K562 (cell line): ENCODE data around the gene SORT1. TPM values are rescaled to one million over a fixed set of nuclear protein-coding genes. Genes with fewer than 3 reads are reported as not detected.

Experiments
- ATAC-seq: fragments of 200-7000 bp; cut with Tn5 transposase; 3 replicates; pipeline ENCODE4 v1.9.1; 2020; ENCODE audit warnings: moderate library complexity
- BruUV-seq: library from RNA; stranded (reverse); fragments of 400-500 nt; replicated peaks from 2 replicates; lab custom pipeline; 2021; lab: Mats Ljungman, UMichigan
- CTCF ChIA-PET: fragments of 300-600 bp; formaldehyde crosslinking; extraction: SDS; loops from one replicate; lab custom pipeline; 2021; ENCODE audit warnings: low intra/inter-chr PET ratio; lab: Yijun Ruan, JAX
- POLR2A ChIA-PET: fragments of 300-600, 350-650 bp; sonication (Branson Sonifier 250); formaldehyde crosslinking; extraction: SDS; loops from one replicate; lab custom pipeline; 2021; ENCODE audit warnings: antibody characterized with exemption, inconsistent platforms; lab: Yijun Ruan, JAX
- DNase-seq, 4 experiments: peaks; one replicate each; pipeline versions ENCODE4 v3.0.0 to v3.0.0-alpha.2; 2011 to 2018; ENCODE audit warnings: low spot score in 3 of 4, mixed read lengths in 3 of 4; ENCODE audit errors: extremely low read depth in 1 of 4
- FAIRE-seq: peaks from 2 replicates; lab custom pipeline; 2011; peaks lifted over from hg19 to GRCh38; lab: Jason Lieb, UNC
- H2AFZ ChIP-seq: 2 replicates; pipeline ENCODE4 v1.6.0; 2011; ENCODE audit warnings: low read depth, low read length, control low read depth, inconsistent platforms
- H3K27ac ChIP-seq: fragments of 200-600 bp; 3 replicates; pipeline ENCODE4 v1.8.0; 2011; ENCODE audit warnings: low read depth, mild to moderate bottlenecking, control low read depth, inconsistent platforms, low read length, moderate library complexity, mixed read lengths; ENCODE audit errors: extremely low read depth
- H3K27me3 ChIP-seq, 2 experiments: fragments of 300-600 bp in 1 of 2; 2 replicates in 1 of 2; 3 replicates in 1 of 2; pipeline versions ENCODE4 v1.6.0 to v1.8.0; 2011; ENCODE audit warnings: inconsistent platforms in 2 of 2, low read length in 2 of 2, mild to moderate bottlenecking in 1 of 2, mixed read lengths in 1 of 2, moderate library complexity in 1 of 2; ENCODE audit not compliant: control insufficient read depth in 2 of 2, insufficient read depth in 2 of 2
- H3K36me3 ChIP-seq: fragments of 300-600 bp; 3 replicates; pipeline ENCODE4 v1.8.0; 2011; ENCODE audit warnings: mild to moderate bottlenecking, low read length, inconsistent platforms; ENCODE audit not compliant: control insufficient read depth, insufficient read depth
- H3K4me1 ChIP-seq, 2 experiments: fragments of 200-600 bp in 1 of 2; replicated peaks in 1 of 2; 2 replicates in 1 of 2; 3 replicates in 1 of 2; pipeline versions ENCODE4 v1.5.1 to v1.8.0; 2011; ENCODE audit warnings: inconsistent platforms in 2 of 2, low read length in 2 of 2, mild to moderate bottlenecking in 1 of 2, mixed read lengths in 1 of 2, moderate library complexity in 1 of 2; ENCODE audit not compliant: control insufficient read depth in 2 of 2, insufficient read depth in 2 of 2
- H3K4me2 ChIP-seq: 2 replicates; pipeline ENCODE4 v1.6.1; 2011; ENCODE audit warnings: low read length, control low read depth, inconsistent platforms, mixed read lengths; ENCODE audit not compliant: insufficient read depth
- H3K4me3 ChIP-seq: fragments of 200-600 bp; sonication (generic), shearing (Covaris generic); 2 replicates; pipeline ENCODE4 v1.5.1; 2016; ENCODE audit warnings: control low read depth, inconsistent platforms
- H3K79me2 ChIP-seq: fragments of 200-600 bp; 3 replicates; pipeline ENCODE4 v1.8.0; 2011; ENCODE audit warnings: low read length, inconsistent platforms; ENCODE audit not compliant: control insufficient read depth, insufficient read depth
- H3K9ac ChIP-seq, 2 experiments: 2 replicates each; pipeline versions ENCODE4 v1.6.0 to v1.6.1; 2011; ENCODE audit warnings: low read depth in 2 of 2, low read length in 2 of 2, control low read depth in 1 of 2, inconsistent platforms in 1 of 2, mild to moderate bottlenecking in 1 of 2, mixed read lengths in 1 of 2; ENCODE audit not compliant: insufficient read depth in 1 of 2
- H3K9me1 ChIP-seq: one replicate; pipeline ENCODE4 v1.6.0; 2011; ENCODE audit warnings: inconsistent platforms, mild to moderate bottlenecking, low read length, moderate library complexity; ENCODE audit not compliant: control insufficient read depth, insufficient read depth
- H3K9me3 ChIP-seq: replicated peaks from 2 replicates; pipeline ENCODE4 v1.5.1; 2011; ENCODE audit warnings: low read depth, low read length, inconsistent platforms; ENCODE audit not compliant: control insufficient read depth, insufficient read depth
- H4K20me1 ChIP-seq: replicated peaks from 2 replicates; pipeline ENCODE4 v1.6.1; 2011; ENCODE audit warnings: low read length, inconsistent platforms, mixed read lengths; ENCODE audit not compliant: control insufficient read depth, insufficient read depth
- ARID1B ChIP-seq: fragments of 450-650 bp; IDR thresholded peaks from 2 replicates; pipeline ENCODE4 v1.6.1; 2016; ENCODE audit warnings: antibody characterized with exemption, mild to moderate bottlenecking, inconsistent platforms
- BACH1 ChIP-seq: fragments of 200-800 bp; sonication (Bioruptor generic); IDR thresholded peaks from 2 replicates; pipeline ENCODE4 v1.6.1; 2016; ENCODE audit warnings: missing genetic modification characterization, missing compliant biosample characterization
- C11orf30 ChIP-seq: fragments of 450-650 bp; IDR thresholded peaks from 2 replicates; pipeline ENCODE4 v1.6.1; 2016; ENCODE audit warnings: low read depth, mild to moderate bottlenecking
- CHD4 ChIP-seq: fragments of 200-600 bp; sonication (generic); IDR thresholded peaks from 3 replicates; pipeline ENCODE4 v1.6.1; 2012; ENCODE audit warnings: low read depth, mild to moderate bottlenecking, mixed read lengths, low read length, inconsistent platforms; ENCODE audit not compliant: insufficient read depth, insufficient replicate concordance, poor library complexity, severe bottlenecking
- FOXM1 ChIP-seq, 2 experiments: fragments of 450-650 bp in 1 of 2; sonication (generic) in 1 of 2; formaldehyde crosslinking in 1 of 2; IDR thresholded peaks; 2 replicates each; pipeline versions ENCODE4 v1.6.1 to v1.9.0; 2017 to 2022; ENCODE audit warnings: low read depth in 2 of 2, mild to moderate bottlenecking in 2 of 2, missing genetic modification reagents in 1 of 2, moderate library complexity in 1 of 2
- GABPB1 ChIP-seq: sonication (generic); formaldehyde crosslinking; IDR thresholded peaks from 2 replicates; pipeline ENCODE4 v1.8.0; 2022; ENCODE audit warnings: mild to moderate bottlenecking, missing genetic modification reagents
- KDM1A ChIP-seq, 2 experiments: fragments of 450-650 bp; IDR thresholded peaks; 2 replicates each; pipeline ENCODE4 v1.6.1; 2016; ENCODE audit warnings: mild to moderate bottlenecking in 2 of 2
- MAFG ChIP-seq: fragments of 450-650 bp; conservative IDR thresholded peaks from 2 replicates; pipeline ENCODE4 v1.6.1; 2016; ENCODE audit warnings: missing genetic modification characterization, missing compliant biosample characterization
- NFE2 ChIP-seq: IDR thresholded peaks from 2 replicates; pipeline ENCODE4 v1.6.1; 2014; ENCODE audit warnings: antibody characterized with exemption, low read depth
- NFE2L1 ChIP-seq: fragments of 450-650 bp; IDR thresholded peaks from 2 replicates; pipeline ENCODE4 v1.6.1; 2016; ENCODE audit warnings: missing genetic modification characterization, low read depth, mild to moderate bottlenecking, missing compliant biosample characterization, moderate library complexity, borderline replicate concordance
- SMARCC2 ChIP-seq: fragments of 450-650 bp; IDR thresholded peaks from 2 replicates; pipeline ENCODE4 v1.6.1; 2017; ENCODE audit warnings: antibody characterized with exemption, moderate library complexity, mild to moderate bottlenecking, low read depth
- ZNF589 ChIP-seq: fragments of 200-800 bp; sonication (Bioruptor generic); IDR thresholded peaks from 2 replicates; pipeline ENCODE4 v1.6.1; 2016; ENCODE audit warnings: low read depth, missing genetic modification characterization, missing compliant biosample characterization
- WGBS: fragments of 100-300 bp; shearing (Covaris generic); methylation state at CpG from one replicate; pipeline ENCODE4 v1.1.6; 2016; ENCODE audit warnings: low coverage, mixed read lengths; ENCODE audit not compliant: insufficient coverage; ENCODE audit errors: missing lambda C conversion rate; 5-methylcytosine and 5-hydroxymethylcytosine counted together
- in situ Hi-C: fragments of 300-500 bp; cut with MboI; formaldehyde crosslinking; loops from 4 replicates; pipeline ENCODE4 v1.15.0; 2018; ENCODE audit warnings: inconsistent platforms, mixed read lengths
- intact Hi-C: fragments of 100-400 bp; cut with micrococcal nuclease; formaldehyde crosslinking; loops from 2 replicates; pipeline ENCODE4 v1.14.2; 2022
- polyA plus RNA-seq, 8 experiments: library from polyadenylated mRNA; depleted of rRNA in 4 of 8; stranded (reverse) in 5 of 8; unstranded in 3 of 8; fragments of >200 nt; fragmentation: Nextera tagmentation in 2 of 8; fragmentation: Illumina TruSeq in 1 of 8; extraction: Ambion mirVana in 2 of 8; extraction: Trizol in 1 of 8; gene quantifications; 2 replicates each; pipeline versions ENCODE4 v1.2.1 to v1.2.3, GENCODE V29; 2011 to 2014; ENCODE audit warnings: inconsistent platforms in 1 of 8, missing spikeins in 1 of 8
- total RNA-seq, 7 experiments: library from RNA; depleted of rRNA in 6 of 7; stranded (reverse); fragments of >200 nt in 6 of 7; fragmentation: Illumina TruSeq in 2 of 7; extraction: Trizol in 2 of 7; gene quantifications; 2 replicates each; pipeline versions ENCODE4 v1.2.1 to v1.2.3, GENCODE V29; 2011 to 2021; ENCODE audit warnings: low replicate concordance in 1 of 7
- TF ChIP-seq, protein P1 (sequence below), 2 experiments: fragments of 450-650 bp in 1 of 2; sonication (generic) in 1 of 2; formaldehyde crosslinking in 1 of 2; IDR thresholded peaks in 1 of 2; conservative IDR thresholded peaks in 1 of 2; 2 replicates each; pipeline versions ENCODE4 v1.6.1 to v1.8.1; 2016 to 2023; ENCODE audit warnings: mild to moderate bottlenecking in 2 of 2, moderate library complexity in 2 of 2, inconsistent platforms in 1 of 2, missing genetic modification reagents in 1 of 2
- TF ChIP-seq, protein P2 (sequence below): fragments of 250-450 bp; sonication (Bioruptor Pico); IDR thresholded peaks from 2 replicates; pipeline ENCODE4 v1.4.0; 2020; ENCODE audit warnings: mild to moderate bottlenecking, moderate library complexity, borderline replicate concordance
- TF ChIP-seq, protein P3 (sequence below), 2 experiments: fragments of 200-800 bp in 1 of 2; sonication (Bioruptor generic) in 1 of 2; sonication (generic) in 1 of 2; formaldehyde crosslinking in 1 of 2; IDR thresholded peaks in 1 of 2; conservative IDR thresholded peaks in 1 of 2; 2 replicates each; pipeline versions ENCODE4 v1.5.0 to v1.6.1; 2016 to 2020; ENCODE audit warnings: missing compliant biosample characterization in 1 of 2, missing genetic modification characterization in 1 of 2, missing genetic modification reagents in 1 of 2

Gene SORT1
- total and polyA plus RNA-seq, 9 of the 15 experiments (the other 6 are each of a cell fraction or from before 2014, with no cell fraction given): 27.4 to 112 (median 65.0) TPM

DNA sequence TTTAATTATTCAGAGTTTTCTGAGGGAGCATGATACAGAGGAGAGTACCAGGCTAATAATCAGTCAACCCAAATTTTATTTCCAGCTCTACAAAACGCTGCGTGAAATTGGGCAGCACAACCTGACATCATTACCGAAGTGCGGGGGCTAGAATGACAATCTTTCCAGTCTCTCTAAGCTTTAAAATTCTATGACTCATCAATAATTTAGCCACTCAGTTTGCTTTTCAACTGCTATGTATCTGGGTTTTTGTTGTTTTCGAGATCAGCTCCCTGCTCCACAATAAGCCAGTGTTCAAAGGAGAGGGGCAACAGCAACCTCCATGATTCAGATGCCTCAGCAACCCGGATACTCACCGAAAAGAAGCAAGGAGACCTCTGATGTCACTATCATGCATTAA, 13.9 kb downstream of the SORT1 start:
- DNase-seq (peak; percentile 37 to 52 (median 46)), FAIRE-seq (no peak), ATAC-seq (peak; percentile 33)
- H3K9me1 ChIP-seq: no peaks in the 10 kb centered on the region
- H3K9ac ChIP-seq: peak overlapping the region; percentile 25 to 26; a peak in 3 of 4 replicates
- H3K27ac ChIP-seq: peak overlapping the region; percentile 61; the same call in 1 of the 3 replicates
- peaks cover 21 to 66% of the 10 kb centered on the region in 2 experiments for H3K4me1 ChIP-seq
- peaks cover 99% of the 10 kb centered on the region for H3K79me2 ChIP-seq
- ChIA-PET CTCF (no interaction called here), POLR2A (interaction anchor here (0.6 to 2.9 kb wide), 9 partner anchors 11 to 169 kb away, joined by 3 to 14 read pairs (median 3); partner anchors contain the start of gene MYBPHL)
- H3K4me3 ChIP-seq: no peak overlapping the region
- no peak overlapping the region for H2AFZ ChIP-seq
- H3K9me3 ChIP-seq: peaks cover 2% of the 10 kb centered on the region; the same call in 1 of the 2 replicates
- H4K20me1 ChIP-seq: no peaks in the 10 kb centered on the region
- intact Hi-C loops: no loop called here
- peaks cover 16% of the 10 kb centered on the region; the same call in 2 of the 3 replicates for H3K36me3 ChIP-seq
- H3K27me3 ChIP-seq: no peaks in the 10 kb centered on the region
- in situ Hi-C loops: no loop called here
- 17% methylated on average over 7 of the region's 7 CpGs for WGBS
- no TSS peak for BruUV-seq
- peak overlapping the region; percentile 65 for H3K4me2 ChIP-seq
- TF ChIP-seq C11orf30 (peak; percentile 97), ARID1B (peak; percentile 36; the same call in 1 of the 2 replicates), SMARCC2 (peak; percentile 31; the same call in 1 of the 2 replicates), ZNF589 (CRISPR knock-in tag) (0 out of 2 replicates have a peak, but pooled peaks have one; percentile 43), KDM1A (IDR thresholded peaks at IDR 0.05) (peak; percentile 47 to 54; a peak in 2 of 4 replicates), BACH1 (tag) (peak; percentile 88; the same call in 1 of the 2 replicates), CHD4 (no peak), NFE2 (peak; percentile 79), MAFG (tag) (peak; percentile 95), NFE2L1 (tag) (peak; percentile 72), FOXM1 (IDR thresholded peaks at IDR 0.05; ENCODE audit: low read depth) (no peak), FOXM1 (CRISPR knock-in tag; IDR thresholded peaks at IDR 0.05; ENCODE audit: low read depth) (no peak), GABPB1 (no peak)
- TF ChIP-seq, protein P1, sequence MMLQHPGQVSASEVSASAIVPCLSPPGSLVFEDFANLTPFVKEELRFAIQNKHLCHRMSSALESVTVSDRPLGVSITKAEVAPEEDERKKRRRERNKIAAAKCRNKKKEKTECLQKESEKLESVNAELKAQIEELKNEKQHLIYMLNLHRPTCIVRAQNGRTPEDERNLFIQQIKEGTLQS (IDR thresholded peaks at IDR 0.05): peak; percentile 91
- TF ChIP-seq, protein P1 (CRISPR knock-in tag; conservative IDR thresholded peaks at IDR 0.05): no peak
- TF ChIP-seq, protein P2, sequence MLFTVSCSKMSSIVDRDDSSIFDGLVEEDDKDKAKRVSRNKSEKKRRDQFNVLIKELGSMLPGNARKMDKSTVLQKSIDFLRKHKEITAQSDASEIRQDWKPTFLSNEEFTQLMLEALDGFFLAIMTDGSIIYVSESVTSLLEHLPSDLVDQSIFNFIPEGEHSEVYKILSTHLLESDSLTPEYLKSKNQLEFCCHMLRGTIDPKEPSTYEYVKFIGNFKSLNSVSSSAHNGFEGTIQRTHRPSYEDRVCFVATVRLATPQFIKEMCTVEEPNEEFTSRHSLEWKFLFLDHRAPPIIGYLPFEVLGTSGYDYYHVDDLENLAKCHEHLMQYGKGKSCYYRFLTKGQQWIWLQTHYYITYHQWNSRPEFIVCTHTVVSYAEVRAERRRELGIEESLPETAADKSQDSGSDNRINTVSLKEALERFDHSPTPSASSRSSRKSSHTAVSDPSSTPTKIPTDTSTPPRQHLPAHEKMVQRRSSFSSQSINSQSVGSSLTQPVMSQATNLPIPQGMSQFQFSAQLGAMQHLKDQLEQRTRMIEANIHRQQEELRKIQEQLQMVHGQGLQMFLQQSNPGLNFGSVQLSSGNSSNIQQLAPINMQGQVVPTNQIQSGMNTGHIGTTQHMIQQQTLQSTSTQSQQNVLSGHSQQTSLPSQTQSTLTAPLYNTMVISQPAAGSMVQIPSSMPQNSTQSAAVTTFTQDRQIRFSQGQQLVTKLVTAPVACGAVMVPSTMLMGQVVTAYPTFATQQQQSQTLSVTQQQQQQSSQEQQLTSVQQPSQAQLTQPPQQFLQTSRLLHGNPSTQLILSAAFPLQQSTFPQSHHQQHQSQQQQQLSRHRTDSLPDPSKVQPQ (CRISPR knock-in tag): no peak
- TF ChIP-seq, protein P3, sequence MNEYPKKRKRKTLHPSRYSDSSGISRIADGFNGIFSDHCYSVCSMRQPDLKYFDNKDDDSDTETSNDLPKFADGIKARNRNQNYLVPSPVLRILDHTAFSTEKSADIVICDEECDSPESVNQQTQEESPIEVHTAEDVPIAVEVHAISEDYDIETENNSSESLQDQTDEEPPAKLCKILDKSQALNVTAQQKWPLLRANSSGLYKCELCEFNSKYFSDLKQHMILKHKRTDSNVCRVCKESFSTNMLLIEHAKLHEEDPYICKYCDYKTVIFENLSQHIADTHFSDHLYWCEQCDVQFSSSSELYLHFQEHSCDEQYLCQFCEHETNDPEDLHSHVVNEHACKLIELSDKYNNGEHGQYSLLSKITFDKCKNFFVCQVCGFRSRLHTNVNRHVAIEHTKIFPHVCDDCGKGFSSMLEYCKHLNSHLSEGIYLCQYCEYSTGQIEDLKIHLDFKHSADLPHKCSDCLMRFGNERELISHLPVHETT (CRISPR knock-in tag; conservative IDR thresholded peaks at IDR 0.05 in 1 of 2, IDR thresholded peaks at IDR 0.05 in 1 of 2): no peak
